ENCODE measurements around the gene TFAP2E.

Gene TFAP2E

GRCh38 chr1:35622510-35623178 is 49.5 kb downstream of the TFAP2E start:
- H3K27ac ChIP-seq = no peak overlapping the region
- H3K27me3 ChIP-seq = no peaks in the 10 kb centered on the region
- H3K4me3 ChIP-seq (ENCODE audit: low read depth in 1 of 2, low read length in 1 of 2) = no peak overlapping the region
- TF ChIP-seq CTCF (IDR thresholded peaks at IDR 0.05) = no peak
- H3K36me3 ChIP-seq = peaks cover 25% of the 10 kb centered on the region
- H3K9me3 ChIP-seq = no peaks in the 10 kb centered on the region
- H3K4me1 ChIP-seq (ENCODE audit: control insufficient read depth in 1 of 2, insufficient read depth in 1 of 2, low read depth in 1 of 2, low read length in 1 of 2) = no peaks in the 10 kb centered on the region

- no peak for TF ChIP-seq CTCF (IDR thresholded peaks at IDR 0.05)
- H3K4me3 ChIP-seq (ENCODE audit: low read depth in 1 of 2, low read length in 1 of 2) = no peak overlapping the region
- H3K27me3 ChIP-seq = no peaks in the 10 kb centered on the region
- H3K4me1 ChIP-seq (ENCODE audit: control insufficient read depth in 1 of 2, insufficient read depth in 1 of 2, low read depth in 1 of 2, low read length in 1 of 2) = no peaks in the 10 kb centered on the region
- H3K27ac ChIP-seq = no peak overlapping the region
- no peaks in the 10 kb centered on the region for H3K9me3 ChIP-seq
- H3K36me3 ChIP-seq = peaks cover 25% of the 10 kb centered on the region
Observed at GRCh38 chr1:35623832-35624231, 50.7 kb downstream of the TFAP2E start.

GRCh38 chr1:35629051-35629450 is 55.9 kb downstream of the TFAP2E start:
- no peaks in the 10 kb centered on the region for H3K9me3 ChIP-seq
- peaks cover 48% of the 10 kb centered on the region for H3K36me3 ChIP-seq
- no peak for TF ChIP-seq CTCF (IDR thresholded peaks at IDR 0.05)
- no peaks in the 10 kb centered on the region for H3K27me3 ChIP-seq
- H3K27ac ChIP-seq = no peak overlapping the region
- H3K4me3 ChIP-seq (ENCODE audit: low read depth in 1 of 2, low read length in 1 of 2) = no peak overlapping the region
- H3K4me1 ChIP-seq (ENCODE audit: control insufficient read depth in 1 of 2, insufficient read depth in 1 of 2, low read depth in 1 of 2, low read length in 1 of 2) = no peaks in the 10 kb centered on the region

GRCh38 chr1:35631396-35631795 is 58.3 kb downstream of the TFAP2E start:
- Histone ChIP-seq H3K4me3 (ENCODE audit: low read depth in 1 of 2, low read length in 1 of 2) (no peak overlapping the region), H3K36me3 (peaks cover 61% of the 10 kb centered on the region), H3K27ac (no peak overlapping the region), H3K9me3 (no peaks in the 10 kb centered on the region), H3K4me1 (ENCODE audit: control insufficient read depth in 1 of 2, insufficient read depth in 1 of 2, low read depth in 1 of 2, low read length in 1 of 2) (no peaks in the 10 kb centered on the region), H3K27me3 (no peaks in the 10 kb centered on the region)
- no peak for TF ChIP-seq CTCF (IDR thresholded peaks at IDR 0.05)

- Histone ChIP-seq H3K4me3 (ENCODE audit: low read depth in 1 of 2, low read length in 1 of 2) (no peak overlapping the region), H3K4me1 (ENCODE audit: control insufficient read depth in 1 of 2, insufficient read depth in 1 of 2, low read depth in 1 of 2, low read length in 1 of 2) (peaks cover 14 to 18% of the 10 kb centered on the region in 2 experiments), H3K9me3 (no peaks in the 10 kb centered on the region), H3K36me3 (peaks cover 61% of the 10 kb centered on the region), H3K27me3 (no peaks in the 10 kb centered on the region), H3K27ac (no peak overlapping the region)
- TF ChIP-seq CTCF (IDR thresholded peaks at IDR 0.05) = no peak
Observed at GRCh38 chr1:35633547-35633946, 60.4 kb downstream of the TFAP2E start.
